Measurements from ENCODE around the gene COA3. TPM values are rescaled to one million over a fixed set of nuclear protein-coding genes. Genes with fewer than 3 reads are reported as not detected.
"Not testable (repeated sequence)": the region's sequence is repeated elsewhere in the genome, so short reads cannot be mapped to it uniquely, and the experiment has no call there.

Gene COA3
- total and polyA plus RNA-seq, 5 donors: 64.4 to 142 (median 73.0) TPM

DNA sequence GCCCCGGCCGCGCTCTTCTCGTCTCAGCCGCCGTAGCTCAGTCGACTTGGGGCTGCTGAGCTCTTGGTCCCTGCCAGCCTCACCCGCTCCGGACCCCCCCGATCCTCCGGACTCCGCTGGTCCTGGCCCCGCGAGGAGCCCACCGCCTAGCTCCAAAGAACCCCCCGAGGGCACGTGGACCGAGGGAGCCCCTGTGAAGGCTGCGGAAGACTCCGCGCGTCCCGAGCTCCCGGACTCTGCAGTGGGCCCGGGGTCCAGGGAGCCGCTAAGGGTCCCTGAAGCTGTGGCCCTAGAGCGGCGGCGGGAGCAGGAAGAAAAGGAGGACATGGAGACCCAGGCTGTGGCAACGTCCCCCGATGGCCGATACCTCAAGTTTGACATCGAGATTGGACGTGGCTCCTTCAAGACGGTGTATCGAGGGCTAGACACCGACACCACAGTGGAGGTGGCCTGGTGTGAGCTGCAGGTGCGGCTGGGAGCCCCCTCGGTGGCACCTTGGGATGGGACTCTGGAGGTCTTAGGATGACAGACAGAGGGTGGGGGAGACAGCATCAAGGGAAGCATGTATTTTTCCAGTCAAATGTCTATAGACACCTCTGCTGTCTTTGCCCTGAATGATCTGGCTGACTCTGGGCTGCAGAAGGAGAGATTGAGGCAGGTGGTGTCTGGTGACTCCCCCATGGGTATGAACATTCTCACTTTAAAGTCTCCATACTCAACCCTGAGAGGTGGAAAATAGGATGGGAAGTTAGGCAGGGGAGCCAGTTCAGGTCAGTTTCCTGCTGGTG lies 17.5 kb downstream of the COA3 start:
- intact Hi-C loops (cut with DNase I): no loop called here
- no peak for DNase-seq
- no peaks in the 10 kb centered on the region for H3K4me1 ChIP-seq (ENCODE audit: control insufficient read depth, insufficient read depth, low read length)
- no peaks in the 10 kb centered on the region for H3K27me3 ChIP-seq (ENCODE audit: control insufficient read depth, insufficient read depth)
- peak; percentile 3 to 18 for ATAC-seq
- H3K27ac ChIP-seq (ENCODE audit: low read length): no peak overlapping the region
- H3K4me3 ChIP-seq (ENCODE audit: low read length): peak overlapping the region; percentile 34
- 5% methylated on average over 39 of the region's 39 CpGs for WGBS
- H3K9me3 ChIP-seq (ENCODE audit: control insufficient read depth, low read length): no peaks in the 10 kb centered on the region

GRCh38 chr17:42779936-42780850 lies 18.3 kb downstream of the COA3 start, which contains the start of gene WNK4:
Gene WNK4, plus strand, starts transcription at chr17:42780610. Its CDS starts 89 bp downstream, at chr17:42780699.
- DNase-seq (peak in 2 of 3 donors; percentile 59 to 63), ATAC-seq (peak; percentile 22 to 58)
- intact Hi-C loops (cut with DNase I): no loop called here
- 4% methylated on average over 65 of the region's 65 CpGs for WGBS
- H3K9me3 ChIP-seq (ENCODE audit: control insufficient read depth, low read length): no peaks in the 10 kb centered on the region
- H3K4me1 ChIP-seq (ENCODE audit: control insufficient read depth, insufficient read depth, low read length): no peaks in the 10 kb centered on the region
- no peak within 1 kb of the TSS for H3K27ac ChIP-seq (ENCODE audit: low read length)
- peak within 1 kb of the TSS; percentile 34 for H3K4me3 ChIP-seq (ENCODE audit: low read length)
- no peaks in the 10 kb centered on the region for H3K27me3 ChIP-seq (ENCODE audit: control insufficient read depth, insufficient read depth)

- Histone ChIP-seq H3K27ac (ENCODE audit: low read length) (no peak overlapping the region), H3K27me3 (ENCODE audit: control insufficient read depth, insufficient read depth) (no peaks in the 10 kb centered on the region), H3K4me3 (ENCODE audit: low read length) (no peak overlapping the region), H3K4me1 (ENCODE audit: control insufficient read depth, insufficient read depth, low read length) (no peaks in the 10 kb centered on the region), H3K9me3 (ENCODE audit: control insufficient read depth, low read length) (no peaks in the 10 kb centered on the region)
- no peak for ATAC-seq
- DNase-seq: no peak
- intact Hi-C loops (cut with DNase I): no loop called here
- 62% methylated on average over 3 of the region's 3 CpGs for WGBS
Observed at GRCh38 chr17:42779304-42779935, 19.1 kb downstream of the COA3 start.

DNA sequence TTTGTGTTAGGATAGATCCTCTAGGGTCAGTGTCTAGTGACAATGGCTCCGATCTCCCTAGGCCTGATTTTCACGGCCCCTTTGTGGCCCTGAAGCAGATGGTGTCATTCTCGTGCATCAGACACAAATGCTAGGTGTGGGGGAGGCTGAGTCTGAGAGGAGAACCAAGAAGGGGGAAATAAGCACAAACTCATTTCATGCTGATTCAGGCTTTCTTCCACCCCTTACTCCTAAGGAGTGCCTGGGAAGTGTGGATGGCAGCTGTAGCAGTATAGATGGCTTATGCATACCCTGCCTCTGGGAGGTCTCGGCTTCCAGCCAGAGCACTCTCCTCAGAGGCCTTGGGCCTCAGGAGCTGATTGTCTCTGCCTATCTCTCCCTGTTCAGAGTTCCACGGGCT lies 19.9 kb downstream of the COA3 start:
- DNase-seq (no peak), ATAC-seq (no peak)
- H3K4me1 ChIP-seq (ENCODE audit: control insufficient read depth, insufficient read depth, low read length): peaks cover 2% of the 10 kb centered on the region
- no peak overlapping the region for H3K4me3 ChIP-seq (ENCODE audit: low read length)
- no peaks in the 10 kb centered on the region for H3K9me3 ChIP-seq (ENCODE audit: control insufficient read depth, low read length)
- no peaks in the 10 kb centered on the region for H3K27me3 ChIP-seq (ENCODE audit: control insufficient read depth, insufficient read depth)
- no peak overlapping the region for H3K27ac ChIP-seq (ENCODE audit: low read length)
- intact Hi-C loops (cut with DNase I): no loop called here
- 87% methylated on average over 5 of the region's 5 CpGs for WGBS

DNA sequence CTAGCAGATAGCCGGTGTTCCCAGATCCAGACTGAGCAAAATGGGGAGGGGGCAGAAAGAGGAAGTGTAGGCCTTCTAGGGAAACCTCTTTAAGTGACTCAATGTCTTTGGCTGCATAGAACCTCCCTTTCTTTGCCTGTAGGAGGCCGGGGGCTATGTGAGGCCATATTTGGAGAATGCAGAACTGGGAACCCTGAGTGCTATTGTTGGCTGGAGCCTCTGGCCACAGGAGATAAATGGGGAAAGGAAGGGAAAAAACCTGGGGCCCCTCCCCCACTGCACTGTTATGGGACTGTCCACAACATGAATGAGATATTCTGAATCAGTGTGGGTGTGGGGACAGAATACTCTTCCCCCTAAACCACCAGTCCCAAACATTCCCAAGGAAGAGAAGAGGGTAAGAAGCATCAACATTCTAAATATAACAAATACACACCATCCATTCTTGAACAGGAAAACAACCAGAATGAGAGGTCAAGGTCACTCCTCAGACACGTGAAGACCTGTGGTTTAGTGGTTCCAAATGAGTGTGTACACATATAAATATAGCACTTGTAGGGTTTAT lies 22.9 kb downstream of the COA3 start:
- intact Hi-C loops (cut with DNase I): no loop called here
- Histone ChIP-seq H3K9me3 (ENCODE audit: control insufficient read depth, low read length) (no peaks in the 10 kb centered on the region), H3K27me3 (ENCODE audit: control insufficient read depth, insufficient read depth) (no peaks in the 10 kb centered on the region), H3K4me1 (ENCODE audit: control insufficient read depth, insufficient read depth, low read length) (peaks cover 2% of the 10 kb centered on the region), H3K4me3 (ENCODE audit: low read length) (no peak overlapping the region), H3K27ac (ENCODE audit: low read length) (no peak overlapping the region)
- WGBS: 51% methylated on average over 3 of the region's 3 CpGs
- DNase-seq: no peak
- ATAC-seq: no peak

DNA sequence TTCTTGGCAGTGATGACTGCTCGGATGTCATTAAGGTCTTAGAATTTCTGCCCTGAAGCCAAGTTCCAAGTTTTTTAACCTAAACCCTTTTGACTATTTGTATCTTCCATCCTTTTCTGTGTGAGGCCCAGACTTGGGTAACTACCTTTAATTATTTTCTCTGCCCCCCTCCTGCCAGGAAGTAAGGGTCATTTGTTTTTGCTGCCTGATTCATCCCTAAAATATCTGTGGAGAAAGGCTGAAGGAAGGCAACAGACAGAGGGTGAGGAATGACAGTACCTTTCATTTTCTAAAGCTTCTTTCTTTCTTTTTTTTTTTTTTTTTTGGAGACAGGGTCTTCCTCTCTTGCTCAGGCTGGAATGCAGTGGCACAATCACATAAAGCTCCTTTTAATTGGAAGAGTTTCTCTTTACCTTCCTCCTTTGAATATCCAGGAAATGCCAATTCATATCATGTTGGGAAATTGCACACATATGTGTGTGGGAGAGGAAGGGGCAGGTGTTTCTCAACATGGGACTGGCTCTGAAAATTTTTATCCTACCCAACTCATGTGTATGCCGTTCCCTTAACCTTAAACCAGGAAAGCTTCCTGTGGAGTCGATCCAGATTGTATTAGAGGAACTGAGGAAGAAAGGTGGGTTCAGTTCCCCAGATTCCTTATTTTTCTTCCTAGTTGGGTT lies 24.3 kb downstream of the COA3 start:
- DNase-seq: no peak
- ATAC-seq: no peak
- H3K27me3 ChIP-seq (ENCODE audit: control insufficient read depth, insufficient read depth): no peaks in the 10 kb centered on the region
- intact Hi-C loops (cut with DNase I): no loop called here
- WGBS: 71% methylated on average over 3 of the region's 3 CpGs
- H3K27ac ChIP-seq (ENCODE audit: low read length): no peak overlapping the region
- no peaks in the 10 kb centered on the region for H3K9me3 ChIP-seq (ENCODE audit: control insufficient read depth, low read length)
- peaks cover 2% of the 10 kb centered on the region for H3K4me1 ChIP-seq (ENCODE audit: control insufficient read depth, insufficient read depth, low read length)
- peak overlapping the region; percentile 63 for H3K4me3 ChIP-seq (ENCODE audit: low read length)

GRCh38 chr17:42773290-42774035 lies 25.0 kb downstream of the COA3 start, which contains the start of gene VPS25:
Gene VPS25, plus strand, starts transcription at chr17:42773449. Its CDS starts 27 bp downstream, at chr17:42773476.
- H3K4me3 ChIP-seq (ENCODE audit: low read length): peak within 1 kb of the TSS; percentile 63
- ATAC-seq (peak; percentile 94 to 96), DNase-seq (peak; percentile 78 to 91 (median 89))
- intact Hi-C loops (cut with DNase I): no loop called here
- 1% methylated on average over 39 of the region's 39 CpGs for WGBS
- no peaks in the 10 kb centered on the region for H3K27me3 ChIP-seq (ENCODE audit: control insufficient read depth, insufficient read depth)
- H3K9me3 ChIP-seq (ENCODE audit: control insufficient read depth, low read length): no peaks in the 10 kb centered on the region
- H3K4me1 ChIP-seq (ENCODE audit: control insufficient read depth, insufficient read depth, low read length): peaks cover 2% of the 10 kb centered on the region
- H3K27ac ChIP-seq (ENCODE audit: low read length): peak within 1 kb of the TSS; percentile 36

GRCh38 chr17:42772945-42773289 lies 25.6 kb downstream of the COA3 start:
- Histone ChIP-seq H3K27ac (ENCODE audit: low read length) (no peak overlapping the region), H3K4me3 (ENCODE audit: low read length) (peak overlapping the region; percentile 63), H3K27me3 (ENCODE audit: control insufficient read depth, insufficient read depth) (no peaks in the 10 kb centered on the region), H3K9me3 (ENCODE audit: control insufficient read depth, low read length) (no peaks in the 10 kb centered on the region), H3K4me1 (ENCODE audit: control insufficient read depth, insufficient read depth, low read length) (peaks cover 2% of the 10 kb centered on the region)
- ATAC-seq (no peak), DNase-seq (no peak)
- intact Hi-C loops (cut with DNase I): no loop called here
- WGBS: 5% methylated on average over 3 of the region's 3 CpGs

DNA sequence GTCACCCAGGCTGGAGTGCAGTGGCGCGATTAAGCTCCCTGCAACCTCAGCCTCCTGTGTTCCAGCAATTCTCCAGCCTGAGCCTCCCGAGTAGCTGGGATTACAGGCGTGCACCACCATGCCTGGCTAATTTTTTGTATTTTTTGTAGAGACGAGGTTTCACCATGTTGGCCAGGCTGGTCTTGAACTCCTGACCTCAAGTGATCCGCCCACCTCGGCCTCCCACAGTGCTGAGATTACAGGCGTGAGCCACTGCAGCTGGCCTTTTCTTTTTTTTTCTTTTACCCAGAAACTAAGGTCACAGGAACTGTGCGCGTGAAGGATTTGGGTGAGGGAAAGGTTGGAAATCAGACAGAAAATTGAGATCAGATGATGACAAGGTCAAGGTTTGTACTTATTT lies 28.5 kb downstream of the COA3 start:
- not testable (repeated sequence) for H3K4me1 ChIP-seq (ENCODE audit: control insufficient read depth, insufficient read depth, low read length); ATAC-seq; DNase-seq; H3K27me3 ChIP-seq (ENCODE audit: control insufficient read depth, insufficient read depth); H3K9me3 ChIP-seq (ENCODE audit: control insufficient read depth, low read length); H3K4me3 ChIP-seq (ENCODE audit: low read length); H3K27ac ChIP-seq (ENCODE audit: low read length)
- 68% methylated on average over 10 of the region's 10 CpGs for WGBS
- intact Hi-C loops (cut with DNase I): loop anchor here in 2 of 4 donors (10.0 kb wide), 2 partner anchors 55 to 185 kb away; no protein-coding TSS in a partner anchor

Measured in right cardiac atrium (tissue), 5 donors.